ENCODE data around the gene ENPP7.

Gene ENPP7

GRCh38 chr17:79733692-79734070 lies 2.9 kb downstream of the ENPP7 start:
- no peak for DNase-seq

GRCh38 chr17:79735096-79735495 lies 4.4 kb downstream of the ENPP7 start:
- DNase-seq = no peak

- DNase-seq = no peak
Measured at GRCh38 chr17:79737046-79737921, 6.5 kb downstream of the ENPP7 start.

- DNase-seq = no peak
Measured at GRCh38 chr17:79737922-79738578, 7.3 kb downstream of the ENPP7 start.

GRCh38 chr17:79738643-79739042 lies 7.9 kb downstream of the ENPP7 start:
- DNase-seq = no peak

- no peak for DNase-seq
Measured at GRCh38 chr17:79739148-79740062, 8.7 kb downstream of the ENPP7 start.

- no peak for DNase-seq
Measured at GRCh38 chr17:79740413-79740812, 9.7 kb downstream of the ENPP7 start.

- DNase-seq = no peak
Measured at GRCh38 chr17:79741401-79741750, 10.6 kb downstream of the ENPP7 start.

- DNase-seq = peak; percentile 22
Measured at GRCh38 chr17:79741751-79742588, 11.2 kb downstream of the ENPP7 start.

- no peak for DNase-seq
Measured at GRCh38 chr17:79742589-79742918, 11.8 kb downstream of the ENPP7 start.

GRCh38 chr17:79742951-79743476 lies 12.3 kb downstream of the ENPP7 start:
- no peak for DNase-seq

- DNase-seq = no peak
Measured at GRCh38 chr17:79743614-79744013, 12.9 kb downstream of the ENPP7 start.

- DNase-seq = no peak
Measured at GRCh38 chr17:79745641-79746105, 14.9 kb downstream of the ENPP7 start.

GRCh38 chr17:79746889-79747507 lies 16.3 kb downstream of the ENPP7 start:
- DNase-seq = no peak

GRCh38 chr17:79747508-79748294 lies 17.0 kb downstream of the ENPP7 start:
- DNase-seq = no peak

- DNase-seq = no peak
Measured at GRCh38 chr17:79748295-79749099, 17.8 kb downstream of the ENPP7 start.

GRCh38 chr17:79749156-79749815 lies 18.5 kb downstream of the ENPP7 start:
- peak; percentile 47 for DNase-seq

GRCh38 chr17:79749958-79750357 lies 19.2 kb downstream of the ENPP7 start:
- no peak for DNase-seq
